ENCODE data around the gene ANKRD44.

DNA sequence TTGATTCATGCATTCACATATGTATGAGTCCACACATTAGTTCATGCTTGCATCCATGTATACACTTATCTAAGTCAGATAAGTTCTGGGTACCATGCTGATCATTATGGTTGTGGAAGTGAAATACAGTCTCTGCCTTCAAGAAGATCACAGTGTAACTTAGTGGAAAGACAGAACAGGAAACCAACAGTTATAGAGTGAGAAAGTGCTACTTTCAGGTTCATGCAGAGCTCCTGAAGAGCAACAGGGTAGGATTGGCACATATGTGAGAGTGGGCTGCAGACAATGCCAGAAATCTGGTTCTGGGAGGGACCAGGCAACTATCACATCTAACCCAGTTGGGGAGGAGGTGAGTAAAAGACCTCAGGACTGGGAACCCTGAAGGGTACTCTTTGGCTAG lies 348.7 kb downstream of the ANKRD44 start:
- TF ChIP-seq CTCF (conservative IDR thresholded peaks at IDR 0.05 in 1 of 2, IDR thresholded peaks at IDR 0.05 in 1 of 2; ENCODE audit: extremely low read depth in 1 of 2, insufficient read depth in 1 of 2, low read depth in 1 of 2, low read length in 2 of 2) (no peak), EZH2 (IDR thresholded peaks at IDR 0.05; ENCODE audit: borderline replicate concordance, low read length) (no peak)

All from mammary epithelial cell (primary cell).